Kidney (tissue), 14 donors: Measurements from ENCODE around the gene TRIM28. TPM values are rescaled to one million over a fixed set of nuclear protein-coding genes. Genes with fewer than 3 reads are reported as not detected.
A peak's percentile ranks its signal among the peaks of the same experiment; 100 is the strongest.

Experiments
- DNase-seq, 5 donors: peaks; one replicate each; pipeline ENCODE4 v3.0.0-alpha.2; 2013 to 2020
- FAIRE-seq: peaks from 2 replicates; lab custom pipeline; 2012; peaks lifted over from hg19 to GRCh38; lab: Jason Lieb, UNC
- H3K27ac ChIP-seq, 2 donors: one replicate each; pipeline ENCODE4 v1.7.0; 2013; ENCODE audit warnings: low read depth in 2 of 2, low read length in 2 of 2, inconsistent platforms in 1 of 2
- H3K27me3 ChIP-seq: one replicate; pipeline ENCODE4 v1.7.1; 2013; ENCODE audit warnings: low read length, inconsistent platforms; ENCODE audit not compliant: control insufficient read depth, insufficient read depth
- H3K36me3 ChIP-seq, 3 donors: one replicate each; pipeline versions ENCODE4 v1.7.0 to v1.7.1; 2013; ENCODE audit warnings: low read length in 3 of 3, control low read depth in 1 of 3, inconsistent platforms in 1 of 3; ENCODE audit not compliant: insufficient read depth in 3 of 3, control insufficient read depth in 2 of 3
- H3K4me1 ChIP-seq, 3 donors: one replicate each; pipeline versions ENCODE4 v1.7.0 to v1.7.1; 2013; ENCODE audit warnings: low read length in 3 of 3, inconsistent platforms in 1 of 3, low read depth in 1 of 3; ENCODE audit not compliant: control insufficient read depth in 2 of 3, insufficient read depth in 2 of 3
- H3K4me3 ChIP-seq, 3 donors: one replicate each; pipeline versions ENCODE4 v1.7.0 to v1.8.1; 2013; ENCODE audit warnings: low read length in 3 of 3, control low read depth in 1 of 3, inconsistent platforms in 1 of 3
- H3K9ac ChIP-seq, 3 donors: one replicate each; pipeline versions ENCODE4 v1.7.0 to v1.7.1; 2013; ENCODE audit warnings: low read length in 3 of 3, control low read depth in 1 of 3, inconsistent platforms in 1 of 3
- H3K9me3 ChIP-seq, 3 donors: one replicate each; pipeline versions ENCODE4 v1.7.0 to v1.7.1; 2013; ENCODE audit warnings: low read length in 3 of 3, control low read depth in 1 of 3, inconsistent platforms in 1 of 3; ENCODE audit not compliant: control insufficient read depth in 2 of 3, insufficient read depth in 1 of 3
- intact Hi-C: fragments of 100-400 bp; cut with DNase I; formaldehyde crosslinking; loops from one replicate; pipeline ENCODE4 v1.11.1; 2022
- polyA plus RNA-seq: library from polyadenylated mRNA; stranded (reverse); fragments of 350-450 nt; fragmentation: Illumina TruSeq; extraction: RNeasy Lipid Tissue Mini Kit (QIAGEN cat#74804); gene quantifications from one replicate; pipeline ENCODE4 v1.2.3, GENCODE V29; 2014; ENCODE audit warnings: low read depth, low replicate concordance; ENCODE audit not compliant: insufficient read depth
- total RNA-seq: library from RNA; stranded (reverse); fragmentation: NEBNext Ultra II Directional; extraction: Animal tissue kit (Norgen Biotek cat#: 25700); gene quantifications from one replicate; pipeline ENCODE4 v1.2.1, GENCODE V29; 2021
- TF ChIP-seq, protein P1 (sequence below): IDR thresholded peaks from 3 replicates; pipeline ENCODE4 v1.5.1; 2012; ENCODE audit warnings: mild to moderate bottlenecking, moderate library complexity, borderline replicate concordance; ENCODE audit not compliant: insufficient read depth; ENCODE audit errors: extremely low read depth
- donor health status: control.
- donor health status: control.
- donor health status: control.
- donor health status: control.
- donor health status: control.
- donor health status: DM: yes; HTN: yes; CAD: no.
- donor health status: Normal renal cell carcinoma (clear cell type).

The TRIM28 gene
- total and polyA plus RNA-seq, 2 donors from 2014 or later: 191 to 229 TPM

GRCh38 chr19:58513213-58513693, 30.6 kb upstream of the TRIM28 start:
- peak in 1 of 5 donors; percentile 42 for DNase-seq
- Histone ChIP-seq H3K9ac (peak overlapping the region in 1 of 3 donors; percentile 65), H3K27me3 (no peaks in the 10 kb centered on the region), H3K4me1 (peaks cover under 1 to 23% (median 3%) of the 10 kb centered on the region in 3 donors), H3K27ac (peak overlapping the region in 1 of 2 donors; percentile 74), H3K36me3 (peaks cover 0 to 10% (median 7%) of the 10 kb centered on the region in 3 donors), H3K9me3 (no peaks in the 10 kb centered on the region), H3K4me3 (no peak overlapping the region)
- TF ChIP-seq, protein P1, sequence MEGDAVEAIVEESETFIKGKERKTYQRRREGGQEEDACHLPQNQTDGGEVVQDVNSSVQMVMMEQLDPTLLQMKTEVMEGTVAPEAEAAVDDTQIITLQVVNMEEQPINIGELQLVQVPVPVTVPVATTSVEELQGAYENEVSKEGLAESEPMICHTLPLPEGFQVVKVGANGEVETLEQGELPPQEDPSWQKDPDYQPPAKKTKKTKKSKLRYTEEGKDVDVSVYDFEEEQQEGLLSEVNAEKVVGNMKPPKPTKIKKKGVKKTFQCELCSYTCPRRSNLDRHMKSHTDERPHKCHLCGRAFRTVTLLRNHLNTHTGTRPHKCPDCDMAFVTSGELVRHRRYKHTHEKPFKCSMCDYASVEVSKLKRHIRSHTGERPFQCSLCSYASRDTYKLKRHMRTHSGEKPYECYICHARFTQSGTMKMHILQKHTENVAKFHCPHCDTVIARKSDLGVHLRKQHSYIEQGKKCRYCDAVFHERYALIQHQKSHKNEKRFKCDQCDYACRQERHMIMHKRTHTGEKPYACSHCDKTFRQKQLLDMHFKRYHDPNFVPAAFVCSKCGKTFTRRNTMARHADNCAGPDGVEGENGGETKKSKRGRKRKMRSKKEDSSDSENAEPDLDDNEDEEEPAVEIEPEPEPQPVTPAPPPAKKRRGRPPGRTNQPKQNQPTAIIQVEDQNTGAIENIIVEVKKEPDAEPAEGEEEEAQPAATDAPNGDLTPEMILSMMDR: no peak
- intact Hi-C loops: no loop called here
- no peak for FAIRE-seq

- TF ChIP-seq, protein P1: peak; percentile 90
- H3K9ac ChIP-seq: peak overlapping the region in 2 of 3 donors; percentile 29 to 65
- FAIRE-seq: no peak
Measured at GRCh38 chr19:58513694-58514563, 29.9 kb upstream of the TRIM28 start.

DNA sequence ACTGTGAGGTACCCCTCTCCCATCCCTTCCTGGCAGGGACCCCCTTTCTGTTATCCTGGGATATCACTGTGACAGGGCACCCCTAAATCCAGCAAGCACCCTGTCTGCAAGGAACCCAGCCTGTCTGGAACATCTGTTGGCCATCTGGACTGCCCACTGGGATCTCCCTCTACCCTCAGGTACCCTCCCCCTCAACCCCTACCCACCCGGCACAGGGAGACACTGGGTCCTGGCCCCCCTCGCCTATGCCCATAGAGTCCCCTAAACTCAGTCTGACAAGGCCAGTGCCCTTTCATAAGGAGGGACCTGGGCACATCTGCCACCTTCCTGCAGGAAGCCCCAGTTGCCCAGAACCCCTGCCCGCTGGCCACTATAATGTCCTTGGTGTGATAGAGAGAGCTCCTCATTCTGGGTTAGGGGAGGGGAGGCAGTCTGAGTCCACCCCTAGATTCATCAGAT, 29.3 kb upstream of the TRIM28 start:
- Histone ChIP-seq H3K9ac (peak overlapping the region in 1 of 3 donors; percentile 34), H3K4me3 (peak overlapping the region; percentile 20 to 51 (median 42)), H3K4me1 (peaks cover 4 to 29% (median 7%) of the 10 kb centered on the region in 3 donors), H3K36me3 (peaks cover 0 to 10% (median 7%) of the 10 kb centered on the region in 3 donors), H3K27ac (no peak overlapping the region), H3K9me3 (no peaks in the 10 kb centered on the region), H3K27me3 (no peaks in the 10 kb centered on the region)
- DNase-seq (peak in 1 of 5 donors; percentile 63), FAIRE-seq (no peak)
- intact Hi-C loops: no loop called here
- TF ChIP-seq, protein P1: no peak

More at GRCh38 chr19:58513694-58514563, 29.9 kb upstream of the TRIM28 start:
- Histone ChIP-seq H3K27me3 (no peaks in the 10 kb centered on the region), H3K36me3 (peaks cover 0 to 10% (median 7%) of the 10 kb centered on the region in 3 donors), H3K9me3 (no peaks in the 10 kb centered on the region), H3K4me3 (peak overlapping the region; percentile 51 to 61 (median 54)), H3K27ac (peak overlapping the region; percentile 50 to 74), H3K4me1 (peaks cover 4 to 29% (median 7%) of the 10 kb centered on the region in 3 donors)
- DNase-seq: peak; percentile 91 to 96 (median 94)
- intact Hi-C loops: no loop called here
